Suppressor macrophage treated with lipopolysaccharide for 4 hours (primary cell): ENCODE measurements around the gene NTN4.

Source experiments
- DNase-seq: peaks from one replicate; pipeline ENCODE4 v3.0.0-alpha.2; 2020

Gene NTN4

GRCh38 chr12:95653771-95654546 is 136.6 kb downstream of the NTN4 start:
- DNase-seq: peak; percentile 21

GRCh38 chr12:95651681-95652080 is 138.9 kb downstream of the NTN4 start:
- no peak for DNase-seq

- DNase-seq: no peak
These were observed 141.4 kb downstream of the NTN4 start for GRCh38 chr12:95648990-95649791.

- DNase-seq: no peak
These were observed 143.8 kb downstream of the NTN4 start for GRCh38 chr12:95646781-95647190.

- no peak for DNase-seq
These were observed 147.3 kb downstream of the NTN4 start for GRCh38 chr12:95643256-95643655.

GRCh38 chr12:95642583-95642982 is 148.0 kb downstream of the NTN4 start:
- no peak for DNase-seq

GRCh38 chr12:95641299-95641952 is 149.1 kb downstream of the NTN4 start:
- no peak for DNase-seq

GRCh38 chr12:95640516-95640915 is 150.0 kb downstream of the NTN4 start:
- DNase-seq: no peak

GRCh38 chr12:95637471-95638155 is 153.0 kb downstream of the NTN4 start:
- DNase-seq: no peak

- DNase-seq: no peak
These were observed 153.6 kb downstream of the NTN4 start for GRCh38 chr12:95637010-95637409.

GRCh38 chr12:95634622-95635621 is 155.6 kb downstream of the NTN4 start:
- DNase-seq: no peak

GRCh38 chr12:95633732-95634465 is 156.7 kb downstream of the NTN4 start:
- no peak for DNase-seq

- DNase-seq: peak; percentile 70
These were observed 157.4 kb downstream of the NTN4 start for GRCh38 chr12:95633049-95633731.

GRCh38 chr12:95630496-95630895 is 160.1 kb downstream of the NTN4 start:
- DNase-seq: no peak

GRCh38 chr12:95629392-95629791 is 161.2 kb downstream of the NTN4 start:
- DNase-seq: no peak

- DNase-seq: no peak
These were observed 163.7 kb downstream of the NTN4 start for GRCh38 chr12:95626854-95627253.

- no peak for DNase-seq
These were observed 165.6 kb downstream of the NTN4 start for GRCh38 chr12:95625012-95625411.

GRCh38 chr12:95624589-95624988 is 166.0 kb downstream of the NTN4 start:
- DNase-seq: no peak

GRCh38 chr12:95623554-95624170 is 166.9 kb downstream of the NTN4 start:
- peak; percentile 40 for DNase-seq

- no peak for DNase-seq
These were observed 167.7 kb downstream of the NTN4 start for GRCh38 chr12:95622879-95623278.
